ENCODE data around the gene WDFY1. TPM values are rescaled to one million over a fixed set of nuclear protein-coding genes. Genes with fewer than 3 reads are reported as not detected.
A peak's percentile ranks its signal among the peaks of the same experiment; 100 is the strongest.

The WDFY1 gene
- polyA plus RNA-seq, 3 donors: 31.7 to 59.8 (median 40.7) TPM

- Mint-ChIP-seq H3K4me3 (no peak overlapping the region), H3K27me3 (ENCODE audit: low read depth in 3 of 3) (peaks cover 0 to 1% (median 0%) of the 10 kb centered on the region in 3 donors), H3K36me3 (peaks cover 18 to 19% of the 10 kb centered on the region in 2 donors), H3K4me1 (peaks cover 21% of the 10 kb centered on the region), H3K27ac (peak overlapping the region in 1 of 7 donors; percentile 13), H3K9me3 (no peaks in the 10 kb centered on the region)
- DNase-seq: no peak
- TF ChIP-seq CTCF (IDR thresholded peaks at IDR 0.05): no peak
- no peaks in the 10 kb centered on the region for H3K79me2 ChIP-seq (ENCODE audit: insufficient read depth, low read length)
- no peak overlapping the region for H2AFZ ChIP-seq (ENCODE audit: insufficient read depth, low read depth, low read length, poor library complexity, severe bottlenecking)
- no peaks in the 10 kb centered on the region for H3K27me3 ChIP-seq (ENCODE audit: control insufficient read depth in 2 of 2, insufficient read depth in 2 of 2, low read length in 2 of 2)
- H3K4me1 ChIP-seq (ENCODE audit: control insufficient read depth in 1 of 2, insufficient read depth in 2 of 2, low read length in 2 of 2): peaks cover 15 to 16% of the 10 kb centered on the region in 2 donors
- H3K9me3 ChIP-seq (replicated peaks in 1 of 2; ENCODE audit: control insufficient read depth in 1 of 2, insufficient read depth in 1 of 2, low read length in 2 of 2): no peaks in the 10 kb centered on the region
- no peaks in the 10 kb centered on the region for H4K20me1 ChIP-seq (ENCODE audit: insufficient read depth, low read length)
- H3K9ac ChIP-seq (ENCODE audit: insufficient read depth, low read length, poor library complexity, severe bottlenecking): no peak overlapping the region
- no peak overlapping the region for H3K4me2 ChIP-seq (replicated peaks; ENCODE audit: extremely low read depth, low read length, poor library complexity, severe bottlenecking)
- no peak overlapping the region for H3K27ac ChIP-seq (ENCODE audit: low read depth in 1 of 2, low read length in 2 of 2)
- WGBS (ENCODE audit: insufficient coverage): 32% methylated on average over 2 of the region's 5 CpGs
- H3K4me3 ChIP-seq (replicated peaks in 1 of 3; ENCODE audit: low read depth in 2 of 3, low read length in 3 of 3): no peak overlapping the region
- intact Hi-C loops (cut with micrococcal nuclease): no loop called here
- peaks cover 0 to 18% of the 10 kb centered on the region in 2 donors for H3K36me3 ChIP-seq (replicated peaks in 1 of 2; ENCODE audit: control insufficient read depth in 1 of 2, insufficient read depth in 2 of 2, low read length in 2 of 2)
Measured at GRCh38 chr2:223860809-223861738, 84.1 kb downstream of the WDFY1 start.

- Mint-ChIP-seq H3K27ac (peak overlapping the region in 1 of 7 donors; percentile 26), H3K27me3 (ENCODE audit: low read depth in 3 of 3) (peaks cover 0 to 1% (median 0%) of the 10 kb centered on the region in 3 donors), H3K36me3 (peaks cover 30 to 31% of the 10 kb centered on the region in 2 donors), H3K4me1 (peaks cover 7% of the 10 kb centered on the region), H3K4me3 (no peak overlapping the region), H3K9me3 (no peaks in the 10 kb centered on the region)
- H3K27ac ChIP-seq (ENCODE audit: low read depth in 1 of 2, low read length in 2 of 2): no peak overlapping the region
- no peaks in the 10 kb centered on the region for H3K9me3 ChIP-seq (replicated peaks in 1 of 2; ENCODE audit: control insufficient read depth in 1 of 2, insufficient read depth in 1 of 2, low read length in 2 of 2)
- no peak for TF ChIP-seq CTCF (IDR thresholded peaks at IDR 0.05)
- peaks cover 3 to 38% of the 10 kb centered on the region in 2 donors for H3K36me3 ChIP-seq (replicated peaks in 1 of 2; ENCODE audit: control insufficient read depth in 1 of 2, insufficient read depth in 2 of 2, low read length in 2 of 2)
- whole genome bisulfite sequencing (ENCODE audit: insufficient coverage): 81% methylated on average over 3 of the region's 3 CpGs
- DNase-seq: no peak
- no peak overlapping the region for H3K9ac ChIP-seq (ENCODE audit: insufficient read depth, low read length, poor library complexity, severe bottlenecking)
- H3K79me2 ChIP-seq (ENCODE audit: insufficient read depth, low read length): no peaks in the 10 kb centered on the region
- H4K20me1 ChIP-seq (ENCODE audit: insufficient read depth, low read length): no peaks in the 10 kb centered on the region
- H3K4me1 ChIP-seq (ENCODE audit: control insufficient read depth in 1 of 2, insufficient read depth in 2 of 2, low read length in 2 of 2): no peaks in the 10 kb centered on the region
- no peaks in the 10 kb centered on the region for H3K27me3 ChIP-seq (ENCODE audit: control insufficient read depth in 2 of 2, insufficient read depth in 2 of 2, low read length in 2 of 2)
- H3K4me3 ChIP-seq (replicated peaks in 1 of 3; ENCODE audit: low read depth in 2 of 3, low read length in 3 of 3): no peak overlapping the region
- no peak overlapping the region for H3K4me2 ChIP-seq (replicated peaks; ENCODE audit: extremely low read depth, low read length, poor library complexity, severe bottlenecking)
- intact Hi-C loops (cut with micrococcal nuclease): no loop called here
- no peak overlapping the region for H2AFZ ChIP-seq (ENCODE audit: insufficient read depth, low read depth, low read length, poor library complexity, severe bottlenecking)
Measured at GRCh38 chr2:223859070-223859469, 86.1 kb downstream of the WDFY1 start.
